ENCODE results near the gene REXO1.
"Not testable (repeated sequence)": the region's sequence is repeated elsewhere in the genome, so short reads cannot be mapped to it uniquely, and the experiment has no call there.

The REXO1 gene

DNA sequence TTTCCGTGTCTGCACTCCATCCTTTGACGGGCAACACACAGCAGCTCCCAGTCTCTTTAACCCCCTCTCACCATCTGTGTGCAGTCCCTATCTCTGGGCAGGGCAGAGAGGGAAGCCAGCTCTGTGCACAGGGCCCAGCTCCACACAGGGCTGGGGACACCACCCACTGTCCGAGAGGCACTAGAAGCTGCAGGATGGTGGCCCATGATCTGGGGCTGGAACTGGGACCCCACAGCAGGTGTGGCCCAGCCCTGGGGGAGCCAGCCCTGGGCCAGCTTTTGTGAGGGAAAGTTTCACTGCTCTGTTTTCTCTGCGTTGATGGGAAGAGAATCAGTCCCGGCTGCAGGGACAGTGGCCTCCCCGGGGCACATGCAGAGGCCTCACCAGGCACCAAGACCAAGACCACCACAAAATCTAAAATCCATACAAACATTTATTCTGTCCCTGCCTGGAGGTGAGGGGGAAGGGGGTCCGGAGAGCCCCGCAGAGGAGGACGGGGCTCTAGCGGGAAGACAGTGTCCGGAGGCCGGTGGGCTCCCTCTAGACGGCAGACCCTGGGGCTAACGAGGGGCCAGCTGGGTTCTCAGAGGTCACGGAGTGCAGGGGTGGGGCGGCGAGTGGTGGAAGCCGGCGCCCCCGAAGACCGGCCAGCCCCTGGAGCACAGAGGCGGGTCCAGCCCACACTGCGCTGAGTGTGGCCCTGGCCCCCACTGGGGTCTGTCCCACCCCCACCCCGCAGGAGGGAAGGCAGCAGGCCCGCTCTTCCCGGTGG lies 33.3 kb downstream of the REXO1 start:
- in situ Hi-C loops (cut with MboI; ENCODE audit: low sequenced_read_pairs), result loop anchor here (25.0 kb wide), 1 partner anchor 278 kb away; no protein-coding TSS in a partner anchor

DNA sequence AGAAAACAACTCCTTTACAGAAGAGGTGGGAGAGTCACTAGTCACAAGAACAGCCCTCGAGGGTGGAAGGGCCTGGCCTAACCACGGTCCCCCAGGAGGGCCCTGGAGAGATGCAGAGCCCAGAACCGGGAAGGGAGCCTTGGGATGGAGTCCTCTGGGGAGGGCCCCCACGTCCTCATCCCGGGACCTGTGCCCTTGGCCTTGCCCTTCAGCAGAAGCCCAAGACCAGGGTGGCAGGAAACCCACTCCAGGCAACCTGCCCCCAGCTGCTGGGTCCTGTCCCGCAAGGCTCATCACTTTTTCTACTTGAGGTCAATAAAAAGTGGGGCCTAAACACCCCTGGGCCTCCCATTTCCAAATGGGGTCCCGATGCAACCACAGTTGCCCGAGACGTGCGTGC lies 33.9 kb downstream of the REXO1 start:
- in situ Hi-C loops (cut with MboI; ENCODE audit: low sequenced_read_pairs), result loop anchor here (25.0 kb wide), 1 partner anchor 277 kb away; no protein-coding TSS in a partner anchor

DNA sequence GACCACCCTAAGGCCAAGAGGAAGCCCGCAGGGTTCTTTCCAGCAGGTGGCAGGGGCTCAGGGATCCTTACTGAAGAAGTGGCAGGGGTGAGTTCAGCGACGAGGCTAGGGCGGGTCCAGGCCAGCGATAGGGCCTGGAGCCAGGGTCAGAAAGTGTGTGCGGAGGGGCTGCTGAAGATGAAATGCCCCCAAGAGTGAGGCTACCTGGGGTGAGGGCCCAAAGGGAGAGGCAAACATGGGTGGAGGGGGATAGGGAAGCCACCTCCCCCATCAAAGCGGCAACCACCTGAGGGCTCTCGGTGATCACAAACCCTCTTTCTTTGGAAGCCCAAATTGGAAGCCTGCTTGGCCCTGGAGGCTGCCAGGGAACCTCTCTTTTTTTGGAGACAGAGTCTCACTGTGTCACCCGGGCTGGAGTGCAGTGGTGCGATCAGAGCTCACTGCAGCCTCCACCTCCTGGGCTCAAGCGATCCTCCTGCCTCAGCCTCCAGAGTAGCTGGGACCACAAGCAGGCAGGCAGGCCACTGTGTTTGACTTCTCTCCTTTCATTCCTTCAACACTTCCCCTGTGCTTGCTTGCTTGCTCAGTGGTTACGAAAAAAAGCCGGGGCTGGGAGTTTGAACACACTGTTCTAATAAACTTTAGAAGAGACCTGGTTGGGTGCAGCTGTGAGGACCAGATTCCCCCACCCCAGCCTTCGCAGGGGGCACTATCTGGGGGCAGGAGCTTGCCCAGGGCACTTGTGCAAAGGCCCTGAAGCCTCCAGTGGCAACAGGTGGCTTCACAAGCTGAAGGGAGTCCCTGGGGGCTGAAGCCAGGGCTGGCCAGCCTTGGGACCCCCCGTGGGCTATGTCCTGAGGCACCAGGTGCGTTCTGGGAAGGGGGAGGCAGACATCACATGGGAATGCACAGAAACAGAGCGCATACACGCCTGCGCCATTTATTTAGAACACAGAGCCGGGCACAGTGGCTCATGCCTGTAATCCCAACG lies 34.8 kb downstream of the REXO1 start:
- in situ Hi-C loops (cut with MboI; ENCODE audit: low sequenced_read_pairs), result loop anchor here (25.0 kb wide), 1 partner anchor 276 kb away; no protein-coding TSS in a partner anchor

DNA sequence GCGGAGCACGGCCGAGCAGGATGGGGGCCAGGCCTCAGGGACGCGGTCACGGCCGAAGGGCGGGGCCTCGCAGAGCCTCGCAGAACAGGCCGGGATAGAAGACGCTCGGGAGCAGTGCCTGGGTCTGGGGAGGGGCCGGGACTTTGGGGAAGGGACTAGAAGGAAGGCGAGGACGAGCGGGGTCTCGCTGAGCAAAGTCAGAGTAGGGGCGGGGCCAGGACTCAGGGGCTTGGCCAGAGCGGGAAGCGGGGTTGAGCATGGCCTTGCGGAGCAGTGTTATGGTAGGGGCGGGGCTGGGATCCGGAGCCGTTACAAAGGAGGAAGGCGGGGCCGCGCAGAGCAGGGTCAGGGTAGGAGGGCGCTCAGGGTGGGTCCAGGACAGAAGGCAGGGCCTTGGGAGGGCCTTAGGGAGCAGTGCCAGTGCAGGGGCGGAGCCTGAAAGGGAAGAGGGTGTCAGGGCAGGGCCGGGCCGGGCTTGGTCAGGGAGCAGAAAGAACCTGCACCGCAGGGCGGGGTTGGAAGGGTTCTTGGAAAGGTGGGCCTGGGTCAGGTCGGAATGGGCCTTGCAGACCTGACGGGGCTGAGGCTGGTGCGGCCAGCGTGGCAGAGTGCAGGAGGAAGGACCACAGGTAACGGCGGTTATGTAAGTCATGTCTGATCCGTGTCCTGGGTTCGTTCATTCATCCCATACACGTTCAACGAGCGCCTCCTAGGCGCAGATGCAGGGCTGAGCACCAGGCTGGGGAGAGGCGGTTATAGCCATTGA lies 35.7 kb downstream of the REXO1 start:
- in situ Hi-C loops (cut with MboI; ENCODE audit: low sequenced_read_pairs), result loop anchor here (25.0 kb wide), 1 partner anchor 275 kb away; no protein-coding TSS in a partner anchor

DNA sequence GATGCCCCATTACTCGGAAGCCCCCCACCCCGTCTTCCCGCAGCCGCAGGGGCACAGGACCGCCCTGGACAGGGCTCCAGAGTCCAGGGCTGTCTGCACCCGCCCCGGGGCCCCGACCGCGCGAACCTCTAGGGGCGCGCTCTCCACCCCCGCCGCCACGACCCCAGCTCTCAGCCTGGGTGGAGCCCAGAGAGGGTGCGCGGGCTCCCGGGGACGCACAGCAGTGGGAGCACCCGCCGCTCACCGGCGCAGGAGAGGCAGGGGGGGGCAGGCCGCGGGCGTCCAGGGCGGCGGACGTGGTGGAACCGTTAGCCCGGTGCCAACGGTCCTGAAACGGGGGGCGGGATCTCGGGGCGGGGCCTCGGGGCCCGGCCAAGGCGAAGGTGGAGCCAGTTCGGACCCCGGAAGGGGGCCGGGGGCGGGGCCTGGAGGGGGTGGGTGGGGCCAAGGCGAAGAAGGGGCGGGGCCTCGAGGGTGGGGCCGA lies 36.3 kb downstream of the REXO1 start, which contains the start of gene ATP8B3:
Gene ATP8B3 (minus strand): TSS at position 335 of the 484 bp plus-strand sequence. CDS start 540 bp downstream, outside the sequence.
- in situ Hi-C loops (cut with MboI; ENCODE audit: low sequenced_read_pairs), result loop anchor here (25.0 kb wide), 1 partner anchor 275 kb away; no protein-coding TSS in a partner anchor

DNA sequence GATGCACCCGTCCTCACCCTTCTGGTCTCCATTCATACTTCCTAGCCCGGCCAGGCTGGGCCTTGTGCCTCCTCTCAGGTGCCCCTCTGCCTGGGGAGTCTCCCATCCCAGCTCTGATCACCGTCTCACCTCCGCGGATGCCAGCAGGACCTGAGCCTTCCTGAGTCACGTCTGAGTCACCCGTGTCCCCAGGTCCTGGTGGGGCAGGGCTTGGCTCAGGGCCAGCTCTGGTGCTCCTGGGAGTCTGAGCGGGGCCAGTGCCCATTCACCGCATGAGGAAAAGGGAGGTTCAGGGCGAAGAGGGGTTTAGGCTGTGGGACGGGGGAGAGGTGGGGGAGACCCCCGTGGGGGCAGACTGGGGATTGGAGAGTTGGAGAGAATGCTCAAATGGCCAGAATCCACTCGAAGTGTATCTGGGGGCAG lies 36.8 kb downstream of the REXO1 start:
- in situ Hi-C loops (cut with MboI; ENCODE audit: low sequenced_read_pairs), result loop anchor here (25.0 kb wide), 1 partner anchor 274 kb away; no protein-coding TSS in a partner anchor

DNA sequence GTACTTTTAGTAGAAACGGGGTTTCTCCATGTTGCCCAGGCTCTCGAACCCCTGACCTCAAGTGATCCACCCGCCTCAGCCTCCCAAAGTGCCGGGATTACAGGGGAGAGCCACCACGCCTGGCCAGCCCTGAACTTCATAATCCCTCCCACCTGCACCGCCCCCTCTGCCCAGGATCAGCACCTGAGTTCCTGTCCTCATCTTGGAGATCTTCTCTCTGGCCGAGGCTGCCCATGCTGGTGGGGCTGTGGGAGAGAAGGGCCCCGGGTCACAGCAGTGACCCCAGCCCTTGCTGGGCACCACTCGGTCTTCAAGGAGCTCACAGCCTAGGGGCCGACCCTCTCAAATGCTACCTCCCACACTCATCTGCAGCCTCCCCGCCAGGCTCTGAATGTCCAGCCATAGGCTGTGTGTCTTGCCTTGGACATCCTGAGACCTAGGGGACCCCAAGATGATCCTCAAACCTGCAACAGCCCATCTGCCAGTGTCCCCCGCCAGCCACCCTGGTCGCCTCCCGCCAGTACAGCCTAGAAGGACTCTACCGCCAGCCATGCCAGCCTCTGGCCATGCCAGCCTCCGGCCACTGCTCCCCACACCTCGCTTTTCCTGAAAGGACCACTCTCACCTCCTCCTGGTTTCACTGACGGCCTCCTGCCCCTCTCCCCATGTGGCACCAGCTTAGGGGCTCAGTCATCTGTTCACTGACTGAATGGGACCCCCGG lies 37.7 kb downstream of the REXO1 start:
- in situ Hi-C loops (cut with MboI; ENCODE audit: low sequenced_read_pairs), result loop anchor here (25.0 kb wide), 1 partner anchor 273 kb away; no protein-coding TSS in a partner anchor

DNA sequence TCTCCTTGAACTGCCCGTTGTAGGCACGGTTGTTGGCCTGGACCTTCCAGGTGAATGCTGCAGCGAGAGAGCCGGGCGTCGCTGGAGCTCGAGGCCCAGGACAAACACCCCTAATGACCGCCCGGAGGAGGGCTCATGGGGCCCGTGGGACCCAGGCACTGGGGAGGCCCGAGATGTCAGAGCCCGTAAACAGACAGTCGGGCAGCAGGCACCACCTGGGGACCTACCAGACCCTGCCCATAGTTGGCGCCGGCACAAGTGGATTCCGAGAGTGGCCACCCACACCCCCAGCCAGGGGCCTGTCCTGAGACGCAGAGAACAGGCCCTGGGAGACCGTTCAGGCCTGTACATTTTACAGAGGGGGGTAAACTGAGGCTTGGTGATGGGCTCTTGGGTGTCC lies 38.6 kb downstream of the REXO1 start:
- in situ Hi-C loops (cut with MboI; ENCODE audit: low sequenced_read_pairs), result loop anchor here (10.0 to 25.0 kb wide), 2 partner anchors 135 to 272 kb away; no protein-coding TSS in a partner anchor

DNA sequence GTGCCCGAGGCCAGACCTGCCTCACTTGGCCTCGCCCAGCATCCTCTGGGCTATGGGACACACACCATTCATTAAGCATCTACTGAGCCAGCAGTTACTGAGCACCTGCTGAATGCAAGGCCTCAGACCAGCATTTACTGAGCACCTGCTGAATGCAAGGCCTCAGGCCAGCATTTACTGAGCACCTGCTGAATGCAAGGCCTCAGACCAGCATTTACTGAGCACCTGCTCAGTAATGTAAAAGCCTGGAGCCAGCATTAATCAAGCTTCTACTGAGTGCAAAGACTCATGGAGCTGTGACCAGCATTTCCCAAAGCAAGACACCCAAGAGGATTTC lies 39.9 kb downstream of the REXO1 start:
- in situ Hi-C loops (cut with MboI; ENCODE audit: low sequenced_read_pairs), result loop anchor here (10.0 to 25.0 kb wide), 2 partner anchors 134 to 271 kb away; no protein-coding TSS in a partner anchor

DNA sequence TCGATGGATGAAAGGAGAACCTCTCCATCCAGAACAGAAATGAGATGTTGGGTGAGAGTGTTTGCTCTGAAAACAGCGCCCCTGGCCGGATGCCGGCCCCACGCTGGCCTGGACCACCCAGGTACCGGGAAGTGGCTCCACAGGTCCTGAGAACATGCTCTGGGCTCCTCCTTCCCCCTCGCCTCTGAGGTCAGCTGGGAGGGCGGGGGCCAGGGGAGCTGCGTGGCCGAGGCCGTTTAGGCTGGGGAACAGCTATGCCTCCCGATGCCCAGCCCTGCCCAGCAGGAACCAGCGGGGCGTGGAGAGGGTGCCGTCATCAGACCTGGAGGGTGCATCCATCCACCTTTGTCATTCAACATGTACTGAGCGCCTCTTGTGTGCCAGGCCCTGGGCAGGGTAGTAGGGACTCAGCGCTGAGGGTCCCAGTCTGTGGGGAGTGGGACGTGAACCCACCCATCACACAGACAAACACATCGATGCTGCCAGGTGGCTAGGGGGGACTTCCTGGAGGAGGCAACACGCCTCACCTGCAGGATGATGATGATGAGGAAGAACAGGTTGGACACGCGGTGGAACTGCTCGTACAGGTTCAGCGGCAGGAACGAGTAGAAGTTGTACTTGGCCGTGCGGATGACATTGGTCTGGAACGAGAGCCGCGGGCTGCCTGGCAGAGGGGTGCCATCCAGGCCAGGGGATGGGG lies 40.4 kb downstream of the REXO1 start:
- in situ Hi-C loops (cut with MboI; ENCODE audit: low sequenced_read_pairs), result loop anchor here (10.0 to 25.0 kb wide), 2 partner anchors 133 to 271 kb away; no protein-coding TSS in a partner anchor

DNA sequence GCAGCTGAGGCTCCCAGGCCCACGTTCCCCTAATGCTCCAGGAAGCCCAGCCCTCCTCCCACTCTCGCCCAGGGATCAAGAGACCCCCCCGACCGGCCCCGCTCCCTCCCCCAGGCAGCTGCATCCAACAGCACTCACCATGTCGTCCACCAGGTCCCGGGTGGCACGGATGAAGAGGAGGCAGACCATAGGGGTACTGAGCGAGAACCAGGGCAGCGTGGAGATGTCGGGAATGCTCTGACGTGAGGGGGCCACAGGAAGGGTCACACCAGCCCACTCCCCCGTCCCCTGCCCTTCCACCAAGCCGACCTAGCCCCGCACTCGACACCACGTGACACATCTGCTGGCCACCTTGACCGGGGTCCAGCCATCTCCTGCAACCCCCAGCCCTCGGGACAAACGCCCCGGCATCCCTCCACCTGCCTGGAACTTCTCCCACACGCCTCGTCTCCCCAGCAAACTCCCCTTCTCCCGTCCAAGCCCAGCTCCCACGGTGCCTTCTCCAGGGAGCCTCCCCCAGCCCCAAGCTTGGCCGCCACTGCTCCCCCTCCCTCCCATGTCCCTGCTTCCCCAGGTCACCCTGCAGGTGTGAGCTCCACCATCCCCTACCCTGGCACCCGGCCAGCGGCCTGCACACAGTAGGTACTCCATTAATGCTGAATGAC lies 41.1 kb downstream of the REXO1 start:
- in situ Hi-C loops (cut with MboI; ENCODE audit: low sequenced_read_pairs), result loop anchor here (10.0 to 25.0 kb wide), 2 partner anchors 132 to 270 kb away; no protein-coding TSS in a partner anchor

DNA sequence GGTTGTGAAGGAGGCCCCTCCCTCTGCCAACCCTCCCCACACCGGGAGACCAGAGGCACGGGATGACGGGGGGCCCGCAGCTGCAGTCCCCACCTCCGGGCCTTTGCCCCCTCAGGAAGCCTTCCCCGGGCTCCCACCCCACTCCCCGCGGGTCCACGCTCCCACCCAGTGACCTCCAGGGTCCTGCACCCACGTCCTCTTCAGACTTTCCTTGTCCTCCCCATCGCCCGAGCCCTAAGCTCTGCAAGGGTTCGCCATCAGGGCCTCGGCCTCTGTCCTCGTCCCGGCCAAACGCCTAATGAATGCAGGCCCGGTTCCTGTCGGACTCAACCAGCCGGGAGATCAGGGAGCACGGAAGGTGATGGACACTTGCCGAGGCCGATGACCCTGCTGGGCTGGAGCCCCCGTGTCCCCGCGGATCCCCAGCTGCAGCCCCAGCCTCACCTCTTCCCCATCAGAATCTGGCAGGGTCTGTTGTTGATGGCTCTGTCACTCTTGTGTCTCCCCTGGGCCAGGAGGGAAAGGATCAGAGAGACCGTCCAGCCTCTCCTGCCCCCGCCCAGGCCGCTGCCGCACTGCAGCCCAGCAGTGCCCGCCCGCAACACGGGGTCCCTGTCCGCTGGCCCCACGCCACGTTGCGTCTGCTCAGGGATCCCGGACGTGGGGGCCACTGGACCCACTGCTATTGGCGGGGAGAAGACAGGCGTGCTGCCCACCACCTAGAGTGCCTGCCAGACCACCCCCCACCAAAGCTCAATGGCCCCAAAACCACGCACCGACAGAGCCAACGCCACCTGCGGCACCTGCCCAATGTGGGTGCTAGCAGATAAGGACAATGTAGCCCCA lies 41.9 kb downstream of the REXO1 start:
- in situ Hi-C loops (cut with MboI; ENCODE audit: low sequenced_read_pairs), result loop anchor here (10.0 to 25.0 kb wide), 2 partner anchors 132 to 269 kb away; no protein-coding TSS in a partner anchor

DNA sequence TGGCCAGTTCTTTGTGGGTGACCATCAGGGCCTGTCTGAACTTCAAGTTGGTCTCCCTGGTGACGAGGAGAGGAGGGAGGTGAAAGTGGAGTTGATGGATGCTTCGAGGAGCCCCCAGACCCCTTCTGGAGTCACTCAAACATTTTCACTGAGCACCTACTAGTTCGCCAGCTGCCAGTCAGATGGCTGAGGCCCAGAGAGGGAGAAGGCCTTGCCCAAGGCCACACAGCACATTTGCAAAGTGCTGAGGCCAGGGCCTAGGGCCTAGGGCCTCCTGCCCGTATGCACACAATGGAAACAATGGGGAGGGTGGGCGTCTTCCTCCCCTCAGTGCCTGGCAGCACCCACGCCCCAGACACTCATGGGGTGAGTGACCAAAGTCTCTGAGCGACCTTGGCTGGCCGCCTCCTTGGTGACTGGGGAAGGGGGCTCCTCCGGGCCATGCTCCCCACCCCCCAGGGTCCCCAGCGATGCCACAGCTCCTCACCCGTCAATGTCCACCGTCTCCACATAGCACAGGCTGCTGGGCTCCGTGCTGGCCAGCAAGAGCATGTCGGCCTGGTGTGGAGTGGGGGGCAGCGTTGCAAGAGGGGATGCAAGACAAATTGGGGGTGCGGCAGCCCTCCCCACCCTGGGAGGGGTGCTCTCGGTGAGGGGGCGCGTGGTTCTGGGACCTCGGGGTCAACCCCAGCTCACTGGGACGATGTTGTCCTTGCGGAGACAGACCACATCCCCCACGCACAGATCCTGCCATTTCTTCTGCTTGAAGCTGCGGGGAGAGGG lies 42.7 kb downstream of the REXO1 start:
- in situ Hi-C loops (cut with MboI; ENCODE audit: low sequenced_read_pairs), result loop anchor here (10.0 to 25.0 kb wide), 2 partner anchors 131 to 268 kb away; no protein-coding TSS in a partner anchor

DNA sequence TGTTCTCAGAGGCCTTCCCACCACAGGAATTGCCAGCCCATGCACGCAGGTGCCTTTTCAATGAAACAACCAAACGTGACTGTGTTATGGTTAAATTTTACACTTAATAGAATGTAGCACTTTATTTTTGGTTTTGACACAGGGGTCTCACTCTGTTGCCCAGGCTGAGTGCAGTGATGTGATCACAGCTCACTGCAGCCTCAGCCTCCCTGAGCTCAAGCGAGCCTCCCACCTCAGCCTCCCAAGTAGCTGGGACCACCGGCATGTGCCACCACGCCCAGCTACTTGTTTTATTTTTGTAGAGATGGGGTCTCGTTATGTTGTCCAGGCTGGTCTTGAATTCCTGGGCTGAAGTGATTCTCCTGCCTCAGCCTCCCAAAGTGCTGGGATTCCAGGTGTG lies 43.4 kb downstream of the REXO1 start:
- in situ Hi-C loops (cut with MboI; ENCODE audit: low sequenced_read_pairs), result loop anchor here (10.0 to 25.0 kb wide), 2 partner anchors 130 to 268 kb away; no protein-coding TSS in a partner anchor

DNA sequence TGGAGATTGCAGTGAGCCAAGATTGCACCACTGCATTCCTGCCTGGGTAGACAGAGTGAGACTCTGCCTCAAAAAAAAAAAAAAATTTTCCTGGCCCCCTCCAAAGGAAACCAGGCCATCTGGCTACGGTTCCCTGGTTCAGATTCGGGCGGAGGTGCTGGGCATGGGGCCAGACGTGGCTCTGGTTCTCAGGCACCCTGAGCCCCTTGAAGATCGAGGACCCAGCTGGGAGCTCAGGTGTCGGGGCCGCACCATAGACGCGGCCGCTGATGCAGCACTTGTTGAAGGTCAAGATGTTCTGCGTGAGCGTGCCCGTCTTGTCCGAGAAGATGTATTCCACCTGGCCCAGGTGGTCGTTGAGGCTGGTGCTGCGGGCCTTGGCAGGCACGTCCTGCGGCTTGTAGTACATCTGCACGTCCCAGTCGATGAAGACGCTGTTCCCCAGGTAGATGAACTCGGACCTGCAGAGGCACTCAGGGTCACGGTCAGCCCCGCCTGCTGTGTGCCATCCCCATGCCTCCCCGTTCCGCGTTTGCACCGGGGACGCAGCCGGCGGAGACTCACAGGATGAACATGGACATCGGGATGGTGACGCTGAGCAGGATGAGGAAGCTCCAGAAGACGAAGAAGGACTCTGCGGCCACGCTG lies 48.5 kb downstream of the REXO1 start:
- in situ Hi-C loops (cut with MboI; ENCODE audit: low sequenced_read_pairs), result loop anchor here (10.0 to 25.0 kb wide), 2 partner anchors 125 to 263 kb away; no protein-coding TSS in a partner anchor

DNA sequence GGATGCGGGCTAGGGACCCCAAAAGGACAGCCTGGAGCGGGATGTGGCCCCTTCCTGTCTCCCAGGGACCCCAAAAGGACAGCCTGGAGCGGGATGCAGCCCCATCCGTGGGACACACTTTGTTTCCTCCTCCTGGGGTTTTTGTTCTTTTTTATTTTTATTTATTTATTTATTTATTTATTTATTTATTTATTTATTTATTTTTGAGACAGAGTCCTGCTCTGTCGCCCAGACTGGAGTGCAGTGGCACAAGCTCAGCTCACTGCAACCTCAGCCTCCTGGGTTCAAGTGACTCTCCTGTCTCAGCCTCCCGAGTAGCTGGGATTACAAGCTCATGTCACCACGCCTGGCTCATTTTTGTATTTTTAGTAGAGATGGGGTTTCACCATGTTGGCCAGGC lies 51.0 kb downstream of the REXO1 start:
- in situ Hi-C loops (cut with MboI; ENCODE audit: low sequenced_read_pairs), result not testable (repeated sequence)
